ENCODE data around the gene C2CD3. TPM values are rescaled to one million over a fixed set of nuclear protein-coding genes. Genes with fewer than 3 reads are reported as not detected.

Gene C2CD3
- total RNA-seq, 2 donors from 2014 or later, result 19.9 to 25.7 TPM

DNA sequence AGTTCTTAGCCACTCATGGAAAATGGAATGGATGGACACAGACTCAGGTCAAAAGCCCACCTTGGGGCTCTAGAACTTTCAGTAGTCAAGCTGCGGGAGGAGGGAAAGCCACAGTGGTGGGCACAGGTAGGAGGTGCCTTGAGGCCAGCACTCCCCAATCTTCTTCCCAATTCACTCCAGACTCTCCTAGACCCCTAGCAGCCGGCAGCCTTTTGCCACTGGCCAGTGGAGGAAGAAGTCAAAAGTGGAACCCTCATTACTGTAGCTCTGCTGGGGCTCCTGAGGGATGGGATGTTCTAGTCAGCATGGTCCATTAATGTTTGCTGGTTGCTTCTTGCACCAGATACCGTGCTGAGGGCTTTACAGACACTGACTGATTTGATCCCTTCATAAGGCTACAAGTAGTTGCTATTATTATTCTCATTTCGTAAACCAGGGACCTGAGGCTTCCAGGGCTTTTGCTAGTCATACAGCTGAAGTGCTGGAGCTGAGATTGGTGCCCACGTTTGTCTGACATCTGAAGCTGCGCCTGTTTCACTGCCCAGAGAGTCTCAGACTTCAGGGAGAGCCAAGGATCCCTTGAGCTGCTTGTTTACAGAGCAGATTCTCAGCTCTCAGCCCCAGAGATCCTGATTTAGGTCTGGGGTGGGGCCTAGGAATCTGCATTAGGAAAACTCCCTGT is 163.0 kb downstream of the C2CD3 start:
- intact Hi-C loops (cut with DNase I), result no loop called here
- DNase-seq, result no peak
- no peak overlapping the region for H3K4me3 ChIP-seq
- H3K9me3 ChIP-seq, result no peaks in the 10 kb centered on the region
- no peaks in the 10 kb centered on the region for H3K4me1 ChIP-seq
- TF ChIP-seq, protein P1, sequence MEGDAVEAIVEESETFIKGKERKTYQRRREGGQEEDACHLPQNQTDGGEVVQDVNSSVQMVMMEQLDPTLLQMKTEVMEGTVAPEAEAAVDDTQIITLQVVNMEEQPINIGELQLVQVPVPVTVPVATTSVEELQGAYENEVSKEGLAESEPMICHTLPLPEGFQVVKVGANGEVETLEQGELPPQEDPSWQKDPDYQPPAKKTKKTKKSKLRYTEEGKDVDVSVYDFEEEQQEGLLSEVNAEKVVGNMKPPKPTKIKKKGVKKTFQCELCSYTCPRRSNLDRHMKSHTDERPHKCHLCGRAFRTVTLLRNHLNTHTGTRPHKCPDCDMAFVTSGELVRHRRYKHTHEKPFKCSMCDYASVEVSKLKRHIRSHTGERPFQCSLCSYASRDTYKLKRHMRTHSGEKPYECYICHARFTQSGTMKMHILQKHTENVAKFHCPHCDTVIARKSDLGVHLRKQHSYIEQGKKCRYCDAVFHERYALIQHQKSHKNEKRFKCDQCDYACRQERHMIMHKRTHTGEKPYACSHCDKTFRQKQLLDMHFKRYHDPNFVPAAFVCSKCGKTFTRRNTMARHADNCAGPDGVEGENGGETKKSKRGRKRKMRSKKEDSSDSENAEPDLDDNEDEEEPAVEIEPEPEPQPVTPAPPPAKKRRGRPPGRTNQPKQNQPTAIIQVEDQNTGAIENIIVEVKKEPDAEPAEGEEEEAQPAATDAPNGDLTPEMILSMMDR (IDR thresholded peaks at IDR 0.05), result no peak
- no peaks in the 10 kb centered on the region for H3K27me3 ChIP-seq
- no peak overlapping the region for H3K9ac ChIP-seq (ENCODE audit: low read depth in 2 of 2, low read length in 2 of 2)
- no peak overlapping the region for H3K27ac ChIP-seq
- H3K36me3 ChIP-seq, result no peaks in the 10 kb centered on the region

DNA sequence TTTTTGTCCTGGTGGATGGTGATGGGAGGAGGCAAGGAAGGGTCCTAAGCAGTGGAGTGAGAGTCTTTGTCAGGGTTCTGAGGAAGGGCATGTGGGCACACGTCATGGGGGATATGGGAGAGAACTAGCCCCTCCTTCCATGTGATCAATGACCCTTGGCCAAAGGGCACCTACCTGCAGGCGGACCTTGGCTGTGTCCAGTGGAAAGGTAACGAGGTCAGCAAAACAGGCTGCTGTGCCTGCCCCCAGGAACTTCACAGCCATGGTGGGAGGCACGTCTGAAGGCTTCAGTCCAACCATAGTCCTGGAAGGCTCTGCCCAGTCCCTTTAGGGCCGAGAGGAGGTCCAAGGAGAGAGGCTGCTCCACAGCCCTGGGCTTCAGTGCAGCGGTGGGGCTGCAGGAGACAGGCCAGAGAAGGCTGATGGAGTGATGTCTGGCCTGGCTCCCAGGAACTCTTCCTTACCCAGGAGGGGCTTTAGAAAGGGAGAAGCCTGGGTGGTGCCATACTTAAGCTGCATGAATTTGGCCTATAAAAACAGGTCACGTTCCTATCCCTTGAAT is 164.0 kb downstream of the C2CD3 start:
- H3K9me3 ChIP-seq, result no peaks in the 10 kb centered on the region
- no peaks in the 10 kb centered on the region for H3K4me1 ChIP-seq
- H3K27ac ChIP-seq, result no peak overlapping the region
- no peaks in the 10 kb centered on the region for H3K27me3 ChIP-seq
- DNase-seq, result no peak
- no peak overlapping the region for H3K4me3 ChIP-seq
- no peak overlapping the region for H3K9ac ChIP-seq (ENCODE audit: low read depth in 2 of 2, low read length in 2 of 2)
- intact Hi-C loops (cut with DNase I), result no loop called here
- no peaks in the 10 kb centered on the region for H3K36me3 ChIP-seq
- TF ChIP-seq, protein P1 (IDR thresholded peaks at IDR 0.05), result no peak

DNA sequence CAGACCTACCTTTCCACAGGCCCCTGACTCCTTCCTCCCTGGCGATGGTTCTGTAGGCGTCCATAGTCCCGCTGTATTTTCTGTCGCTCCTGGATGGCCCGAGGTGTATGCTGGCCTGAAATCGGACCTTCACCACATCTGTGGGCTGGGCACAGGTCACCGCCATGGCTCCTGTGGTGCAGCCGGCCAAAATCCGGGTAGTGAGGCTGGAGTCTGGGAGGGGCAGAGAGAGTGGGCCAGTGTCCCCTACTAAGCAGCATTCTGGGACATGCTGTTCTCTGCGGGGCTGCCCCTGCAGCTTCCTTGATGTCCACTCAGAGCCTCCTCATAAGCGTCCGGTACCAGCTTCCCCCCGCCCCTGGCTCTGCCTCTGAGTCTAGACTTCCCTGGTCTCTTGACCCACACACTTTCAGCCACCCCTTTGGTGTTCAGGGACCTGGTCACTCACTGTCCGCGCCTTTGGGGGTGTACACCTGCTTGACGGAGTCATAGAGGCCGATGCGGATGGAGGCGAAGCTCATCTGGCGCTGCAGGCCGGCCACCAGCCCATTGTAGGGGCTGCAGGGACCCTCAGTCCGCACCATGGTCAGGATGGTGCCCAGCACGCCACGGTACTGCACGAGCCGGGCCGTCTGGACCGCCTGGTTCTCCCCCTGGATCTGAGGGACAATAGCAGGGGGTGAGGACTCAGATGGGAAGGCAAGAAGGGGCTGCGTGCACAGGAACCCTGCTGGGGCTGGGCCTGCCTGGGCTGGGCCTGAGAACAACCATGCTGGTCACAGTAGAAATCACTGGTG is 164.9 kb downstream of the C2CD3 start:
- Histone ChIP-seq H3K9me3 (no peaks in the 10 kb centered on the region), H3K4me3 (no peak overlapping the region), H3K27ac (no peak overlapping the region), H3K9ac (ENCODE audit: low read depth in 2 of 2, low read length in 2 of 2) (no peak overlapping the region), H3K36me3 (no peaks in the 10 kb centered on the region), H3K27me3 (no peaks in the 10 kb centered on the region), H3K4me1 (no peaks in the 10 kb centered on the region)
- intact Hi-C loops (cut with DNase I), result no loop called here
- TF ChIP-seq, protein P1 (IDR thresholded peaks at IDR 0.05), result no peak
- no peak for DNase-seq

DNA sequence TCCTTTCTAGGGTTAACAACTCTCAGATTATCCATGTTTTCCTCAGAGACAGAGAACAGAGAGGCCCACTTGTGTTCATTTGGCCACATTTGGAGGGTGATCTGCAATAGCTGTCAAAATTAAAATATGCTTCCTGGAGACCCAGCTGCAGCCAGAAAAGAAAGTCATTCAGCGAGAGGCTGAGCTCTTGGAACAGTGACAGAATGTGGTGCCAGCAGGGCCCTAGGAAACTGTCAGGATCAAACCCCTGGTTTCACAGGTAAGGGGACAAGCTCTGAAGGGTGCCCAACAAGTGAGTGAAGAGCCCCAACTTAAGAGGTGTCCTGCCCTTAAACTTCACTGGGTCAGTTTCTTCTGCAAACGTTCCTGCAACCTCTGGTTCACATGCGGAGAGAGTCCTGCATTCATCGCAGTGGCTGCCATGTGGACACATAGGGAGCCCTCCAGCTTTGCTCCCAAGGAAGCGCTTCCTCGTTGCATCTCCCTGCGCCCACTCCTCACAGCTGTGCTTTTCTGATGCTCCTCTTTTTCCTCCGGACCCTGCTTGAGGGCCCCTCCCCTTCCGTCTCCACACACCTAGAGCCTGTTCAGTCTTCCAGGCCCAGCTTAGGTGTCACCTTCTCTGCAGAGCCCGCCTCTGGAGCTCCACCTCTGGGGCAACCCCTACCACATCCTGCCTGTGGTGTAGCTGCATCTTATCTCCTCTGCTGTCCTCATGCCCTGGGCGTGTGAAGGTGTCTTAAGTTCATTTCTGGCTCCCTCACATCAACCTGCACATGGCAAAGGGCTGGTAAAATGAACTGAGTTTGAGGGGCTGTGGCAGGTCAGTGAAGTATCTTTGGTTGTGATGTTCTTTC is 165.8 kb downstream of the C2CD3 start:
- no peak overlapping the region for H3K9ac ChIP-seq (ENCODE audit: low read depth in 2 of 2, low read length in 2 of 2)
- H3K4me3 ChIP-seq, result no peak overlapping the region
- TF ChIP-seq, protein P1 (IDR thresholded peaks at IDR 0.05), result no peak
- no peak for DNase-seq
- H3K9me3 ChIP-seq, result no peaks in the 10 kb centered on the region
- no peak overlapping the region for H3K27ac ChIP-seq
- no peaks in the 10 kb centered on the region for H3K36me3 ChIP-seq
- H3K27me3 ChIP-seq, result no peaks in the 10 kb centered on the region
- intact Hi-C loops (cut with DNase I), result no loop called here
- H3K4me1 ChIP-seq, result no peaks in the 10 kb centered on the region

DNA sequence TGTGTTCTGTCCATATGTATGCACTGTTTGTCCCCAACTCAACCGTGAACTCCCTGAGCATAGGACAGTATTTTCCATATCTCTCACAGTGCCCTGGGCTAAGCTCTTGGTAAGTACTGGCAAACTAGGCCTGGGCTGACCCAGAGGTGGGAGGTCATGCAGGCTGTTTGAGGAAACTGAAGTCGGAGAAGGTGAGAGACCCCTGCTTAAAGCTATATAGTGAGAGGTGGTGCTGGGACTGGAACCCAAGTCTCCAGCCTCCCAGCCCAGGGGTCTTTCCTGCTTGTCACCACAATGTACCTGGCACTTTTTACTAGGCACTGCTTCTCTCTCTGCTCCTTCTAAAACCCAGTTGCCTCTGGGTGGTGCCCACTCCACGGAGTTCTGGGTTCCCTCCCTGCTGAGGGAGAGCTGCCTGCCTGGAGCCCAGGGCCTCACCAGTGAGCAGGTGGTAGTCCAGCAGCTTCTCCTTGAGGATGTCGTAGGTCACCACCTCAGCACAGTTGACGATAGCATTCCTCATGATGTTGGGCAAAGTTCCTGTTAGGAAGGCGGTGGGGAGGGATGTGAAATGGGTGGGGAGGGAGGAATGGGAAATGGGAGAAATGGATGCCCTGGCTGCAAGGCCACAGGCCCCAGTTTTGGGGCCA is 166.6 kb downstream of the C2CD3 start:
- TF ChIP-seq, protein P1 (IDR thresholded peaks at IDR 0.05), result no peak
- Histone ChIP-seq H3K9ac (ENCODE audit: low read depth in 2 of 2, low read length in 2 of 2) (no peak overlapping the region), H3K9me3 (no peaks in the 10 kb centered on the region), H3K4me3 (no peak overlapping the region), H3K4me1 (no peaks in the 10 kb centered on the region), H3K36me3 (no peaks in the 10 kb centered on the region), H3K27ac (no peak overlapping the region), H3K27me3 (no peaks in the 10 kb centered on the region)
- DNase-seq, result no peak
- intact Hi-C loops (cut with DNase I), result no loop called here

All from colonic mucosa (tissue), 4 donors.